Neural cell (in vitro differentiated cells): ENCODE results near the gene KRTCAP2. TPM values are rescaled to one million over a fixed set of nuclear protein-coding genes. Genes with fewer than 3 reads are reported as not detected.

Source experiments
- H2AFZ ChIP-seq: fragments of 200-600, 300-800 bp; sonication (generic), shearing (Covaris generic); 2 replicates; pipeline ENCODE4 v1.6.0; 2014; ENCODE audit warnings: low read depth, mild to moderate bottlenecking, antibody characterized with exemption, low read length, moderate library complexity
- H3F3A ChIP-seq: fragments of 200-600 bp; shearing (Covaris generic); 2 replicates; pipeline ENCODE4 v1.6.1; 2016; ENCODE audit warnings: mild to moderate bottlenecking, moderate library complexity, mixed read lengths, antibody characterized with exemption, low read length; ENCODE audit not compliant: insufficient read depth, poor library complexity, severe bottlenecking
- H3K27ac ChIP-seq: fragments of 200-600, 300-800 bp; sonication (generic), shearing (Covaris generic); 2 replicates; pipeline ENCODE4 v1.5.1; 2014; ENCODE audit warnings: mild to moderate bottlenecking, low read length, moderate library complexity
- H3K27me3 ChIP-seq: fragments of 300-800, 200-600 bp; sonication (generic), shearing (Covaris generic); 2 replicates; pipeline ENCODE4 v1.6.0; 2014; ENCODE audit warnings: mild to moderate bottlenecking, low read depth, low read length, moderate library complexity; ENCODE audit not compliant: insufficient read depth
- H3K36me3 ChIP-seq: fragments of 300-800, 200-600 bp; sonication (generic), shearing (Covaris generic); 2 replicates; pipeline ENCODE4 v1.5.1; 2014; ENCODE audit warnings: mild to moderate bottlenecking, antibody characterized with exemption, low read length, moderate library complexity; ENCODE audit not compliant: insufficient read depth
- H3K4me2 ChIP-seq: fragments of 300-800, 200-600 bp; sonication (generic), shearing (Covaris generic); 2 replicates; pipeline ENCODE4 v1.6.0; 2014; ENCODE audit warnings: mild to moderate bottlenecking, low read length
- H3K4me3 ChIP-seq: fragments of 300-800, 200-600 bp; sonication (generic), shearing (Covaris generic); 2 replicates; pipeline ENCODE4 v1.5.1; 2014; ENCODE audit warnings: mild to moderate bottlenecking, low read length, moderate library complexity
- H3K79me2 ChIP-seq: fragments of 200-600 bp; shearing (Covaris generic); replicated peaks from 2 replicates; pipeline ENCODE4 v1.6.0; 2014; ENCODE audit warnings: mild to moderate bottlenecking, low read length, moderate library complexity; ENCODE audit not compliant: insufficient read depth
- H3K9ac ChIP-seq: fragments of 300-800, 200-600 bp; sonication (generic), shearing (Covaris generic); 2 replicates; pipeline ENCODE4 v1.6.1; 2016; ENCODE audit warnings: mild to moderate bottlenecking, low read length, mixed read lengths
- H3K9me2 ChIP-seq: fragments of 200-600 bp; shearing (Covaris generic); 2 replicates; pipeline ENCODE4 v1.6.1; 2016; ENCODE audit warnings: mild to moderate bottlenecking, low read length, mixed read lengths; ENCODE audit not compliant: insufficient read depth
- H3K9me3 ChIP-seq: fragments of 200-600, 300-800 bp; sonication (generic), shearing (Covaris generic); 2 replicates; pipeline ENCODE4 v1.6.1; 2016; ENCODE audit warnings: mild to moderate bottlenecking, mixed run types, low read length, moderate library complexity, mixed read lengths
- H4K20me1 ChIP-seq: fragments of 200-600 bp; shearing (Covaris generic); 2 replicates; pipeline ENCODE4 v1.6.1; 2016; ENCODE audit warnings: mild to moderate bottlenecking, mixed run types; ENCODE audit not compliant: insufficient read depth
- CTCF ChIP-seq: fragments of 450-650 bp; IDR thresholded peaks from 2 replicates; pipeline ENCODE4 v1.5.1; 2014; ENCODE audit warnings: antibody characterized with exemption, mild to moderate bottlenecking, moderate library complexity; ENCODE audit not compliant: poor library complexity, severe bottlenecking
- EP300 ChIP-seq: fragments of 450-650 bp; conservative IDR thresholded peaks from 2 replicates; pipeline ENCODE4 v1.6.1; 2014; ENCODE audit warnings: antibody characterized with exemption, mild to moderate bottlenecking, moderate library complexity; ENCODE audit not compliant: poor library complexity, severe bottlenecking
- EZH2 ChIP-seq: fragments of 200-600, 300-800 bp; shearing (Covaris generic), sonication (generic); IDR thresholded peaks from 2 replicates; pipeline ENCODE4 v1.6.1; 2014; ENCODE audit warnings: antibody characterized with exemption, low read length, borderline replicate concordance, mild to moderate bottlenecking; ENCODE audit not compliant: insufficient read depth, poor library complexity, severe bottlenecking
- MXI1 ChIP-seq: fragments of 450-650 bp; conservative IDR thresholded peaks from 2 replicates; pipeline ENCODE4 v1.6.1; 2014; ENCODE audit warnings: antibody characterized with exemption, mild to moderate bottlenecking; ENCODE audit not compliant: poor library complexity, severe bottlenecking
- POLR2AphosphoS5 ChIP-seq: IDR thresholded peaks from 2 replicates; pipeline ENCODE4 v1.6.1; 2012
- RAD21 ChIP-seq: fragments of 450-650 bp; conservative IDR thresholded peaks from 2 replicates; pipeline ENCODE4 v1.6.1; 2014; ENCODE audit warnings: antibody characterized with exemption, mild to moderate bottlenecking, moderate library complexity
- REST ChIP-seq: IDR thresholded peaks from 2 replicates; pipeline ENCODE4 v1.6.1; 2012; ENCODE audit warnings: borderline replicate concordance
- SMC3 ChIP-seq: fragments of 450-650 bp; conservative IDR thresholded peaks from 2 replicates; pipeline ENCODE4 v1.6.1; 2014; ENCODE audit warnings: antibody characterized with exemption, mild to moderate bottlenecking, moderate library complexity; ENCODE audit not compliant: poor library complexity
- TAF1 ChIP-seq: IDR thresholded peaks from 2 replicates; pipeline ENCODE4 v1.6.1; 2012; ENCODE audit warnings: low read depth
- polyA plus RNA-seq: library from polyadenylated mRNA; depleted of rRNA; stranded (reverse); fragments of >200 nt; gene quantifications from 2 replicates; pipeline ENCODE4 v1.2.3, GENCODE V29; 2014

KRTCAP2 gene
- polyA plus RNA-seq, 1 donor from 2014 or later, result 175 TPM

- Histone ChIP-seq H3K4me3 (no peak overlapping the region), H3K9me2 (no peaks in the 10 kb centered on the region), H4K20me1 (no peaks in the 10 kb centered on the region), H3F3A (peaks cover 2% of the 10 kb centered on the region), H2AFZ (no peak overlapping the region), H3K36me3 (no peaks in the 10 kb centered on the region), H3K9me3 (no peaks in the 10 kb centered on the region), H3K4me2 (no peak overlapping the region), H3K27ac (no peak overlapping the region), H3K9ac (no peak overlapping the region), H3K27me3 (peaks cover 22% of the 10 kb centered on the region), H3K79me2 (no peaks in the 10 kb centered on the region)
- no peak for TF ChIP-seq EZH2
- TF ChIP-seq POLR2AphosphoS5, result no peak
- TF ChIP-seq REST, result no peak
- TF ChIP-seq RAD21, result no peak
- no peak for TF ChIP-seq MXI1
- TF ChIP-seq TAF1, result no peak
- no peak for TF ChIP-seq CTCF
- no peak for TF ChIP-seq SMC3
- no peak for TF ChIP-seq EP300
These were observed 41.2 kb downstream of the KRTCAP2 start for GRCh38 chr1:155131856-155132255.

DNA sequence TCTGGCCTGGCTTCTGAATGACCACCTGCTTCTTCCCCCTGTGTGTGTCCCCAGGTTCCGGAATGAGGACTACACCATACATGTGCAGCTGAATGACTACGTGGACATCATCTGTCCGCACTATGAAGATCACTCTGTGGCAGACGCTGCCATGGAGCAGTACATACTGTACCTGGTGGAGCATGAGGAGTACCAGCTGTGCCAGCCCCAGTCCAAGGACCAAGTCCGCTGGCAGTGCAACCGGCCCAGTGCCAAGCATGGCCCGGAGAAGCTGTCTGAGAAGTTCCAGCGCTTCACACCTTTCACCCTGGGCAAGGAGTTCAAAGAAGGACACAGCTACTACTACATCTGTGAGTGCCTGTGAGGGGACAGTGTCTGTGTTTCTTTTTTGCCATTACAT is 41.8 kb downstream of the KRTCAP2 start:
- H3K27me3 ChIP-seq, result peaks cover 27% of the 10 kb centered on the region
- H3K9me2 ChIP-seq, result no peaks in the 10 kb centered on the region
- peaks cover 2% of the 10 kb centered on the region for H3F3A ChIP-seq
- H3K9ac ChIP-seq, result no peak overlapping the region
- no peaks in the 10 kb centered on the region for H3K79me2 ChIP-seq
- H3K27ac ChIP-seq, result no peak overlapping the region
- TF ChIP-seq RAD21 (no peak), SMC3 (no peak), POLR2AphosphoS5 (no peak), CTCF (no peak), REST (no peak), TAF1 (no peak), EP300 (no peak), MXI1 (no peak), EZH2 (no peak)
- H4K20me1 ChIP-seq, result no peaks in the 10 kb centered on the region
- H3K4me3 ChIP-seq, result no peak overlapping the region
- no peaks in the 10 kb centered on the region for H3K36me3 ChIP-seq
- H3K4me2 ChIP-seq, result no peak overlapping the region
- no peaks in the 10 kb centered on the region for H3K9me3 ChIP-seq
- no peak overlapping the region for H2AFZ ChIP-seq
